Activated CD4-positive, alpha-beta T cell treated with anti-CD3 and anti-CD28 coated beads for 36 hours (primary cell): ENCODE data around the gene SCYGR1. TPM values are rescaled to one million over a fixed set of nuclear protein-coding genes. Genes with fewer than 3 reads are reported as not detected.

Experiments
- ATAC-seq: fragments of 200-7000 bp; cut with Tn5 transposase; one replicate; pipeline ENCODE4 v1.10.0; 2021; ENCODE audit warnings: mild to moderate bottlenecking, moderate library complexity
- CTCF ChIA-PET: fragments of 350-600 bp; sonication (Branson Sonifier 250); formaldehyde crosslinking; loops from one replicate; lab custom pipeline; 2021; ENCODE audit warnings: antibody characterized with exemption; lab: Charles Lee
- POLR2A ChIA-PET: fragments of 350-600 bp; sonication (Branson Sonifier 250); formaldehyde crosslinking; loops from one replicate; lab custom pipeline; 2021; ENCODE audit warnings: antibody characterized with exemption, inconsistent platforms; lab: Charles Lee
- DNase-seq: peaks from one replicate; pipeline ENCODE4 v3.0.0-alpha.2; 2020
- H3K27ac Mint-ChIP-seq: one replicate; pipeline ENCODE4 v1.8.0; 2021; ENCODE audit warnings: mixed read lengths
- H3K27me3 Mint-ChIP-seq: one replicate; pipeline ENCODE4 v1.8.0; 2021; ENCODE audit warnings: mixed read lengths
- H3K36me3 Mint-ChIP-seq: one replicate; pipeline ENCODE4 v1.8.0; 2021; ENCODE audit warnings: low read depth, mixed read lengths
- H3K4me1 Mint-ChIP-seq: one replicate; pipeline ENCODE4 v1.8.0; 2021; ENCODE audit warnings: mixed read lengths
- H3K4me3 Mint-ChIP-seq: one replicate; pipeline ENCODE4 v1.8.0; 2021; ENCODE audit warnings: mild to moderate bottlenecking, moderate library complexity, mixed read lengths
- H3K9me3 Mint-ChIP-seq: one replicate; pipeline ENCODE4 v1.8.0; 2021; ENCODE audit warnings: low read depth, mixed read lengths
- intact Hi-C, 2 experiments: fragments of 100-400 bp; cut with DNase I in 1 of 2; cut with micrococcal nuclease in 1 of 2; formaldehyde crosslinking; loops; one replicate each; pipeline versions ENCODE4 v1.14.2 to v1.15.1; 2022 to 2024; cut with DNase I, micrococcal nuclease
- total RNA-seq, 2 experiments: library from RNA; stranded (reverse); gene quantifications; one replicate each; pipeline ENCODE4 v1.2.3, GENCODE V29; 2021

Gene SCYGR1
- total RNA-seq, 2 experiments from 2014 or later: not detected

DNA sequence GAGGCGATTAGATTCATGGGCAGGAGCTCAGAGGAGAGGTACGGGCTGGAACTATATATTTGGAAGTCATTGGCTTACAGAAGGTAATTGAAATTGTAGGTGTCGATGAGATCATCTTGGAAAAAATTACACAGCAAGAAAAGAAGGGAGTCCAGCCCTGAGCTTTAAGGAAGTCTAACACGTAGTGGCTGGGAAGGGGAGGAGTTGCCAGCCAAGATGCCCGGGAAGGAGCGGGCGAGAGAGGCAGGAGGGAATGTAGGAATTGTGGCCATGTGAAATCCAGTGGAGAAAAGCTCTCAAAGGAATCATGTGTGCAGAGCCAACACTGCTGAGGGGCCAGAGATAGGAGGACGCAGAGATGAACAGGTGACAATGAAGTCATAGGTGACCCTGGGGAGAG, 25.6 kb upstream of the SCYGR1 start:
- CTCF ChIA-PET: interaction anchor here (1.0 kb wide), 1 partner anchor 38 kb away, joined by 3 read pairs; no protein-coding TSS in a partner anchor
- POLR2A ChIA-PET: no interaction called here
- Mint-ChIP-seq H3K36me3 (no peaks in the 10 kb centered on the region), H3K4me1 (peaks cover 57% of the 10 kb centered on the region), H3K9me3 (no peaks in the 10 kb centered on the region), H3K27ac (peak overlapping the region; percentile 53), H3K4me3 (no peak overlapping the region), H3K27me3 (no peaks in the 10 kb centered on the region)
- DNase-seq: no peak
- intact Hi-C loops: loop anchor here in 1 of 2 experiments (5.0 kb wide), 1 partner anchor 576 kb away; the partner anchor contains the start of gene RHBDD1
- no peak for ATAC-seq

DNA sequence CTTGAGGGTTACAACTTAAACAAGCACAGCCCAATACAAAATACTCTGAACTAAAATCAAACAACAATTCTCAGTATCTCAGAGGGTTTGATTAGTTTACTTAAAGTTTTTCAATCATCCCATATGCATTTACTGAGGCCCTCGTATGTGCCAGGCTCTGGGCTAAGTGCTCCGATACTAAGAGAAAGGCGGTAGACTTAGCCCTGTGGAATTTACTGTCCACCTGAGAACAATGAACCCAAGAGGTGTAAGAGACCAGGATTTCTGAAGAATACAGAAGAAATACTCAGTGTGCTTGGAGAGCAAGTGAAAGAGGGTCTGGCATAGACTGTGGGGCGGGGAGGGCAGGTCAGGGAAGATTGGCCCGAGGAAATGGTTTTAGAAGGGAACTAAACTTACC, 25.1 kb upstream of the SCYGR1 start:
- ChIA-PET CTCF (interaction anchor here (1.0 kb wide), 1 partner anchor 38 kb away, joined by 3 read pairs; no protein-coding TSS in a partner anchor), POLR2A (no interaction called here)
- peaks cover 61% of the 10 kb centered on the region for H3K4me1 Mint-ChIP-seq
- no peaks in the 10 kb centered on the region for H3K9me3 Mint-ChIP-seq
- H3K4me3 Mint-ChIP-seq: no peak overlapping the region
- intact Hi-C loops: loop anchor here in 1 of 2 experiments (5.0 kb wide), 1 partner anchor 576 kb away; the partner anchor contains the start of gene RHBDD1
- DNase-seq (no peak), ATAC-seq (no peak)
- H3K36me3 Mint-ChIP-seq: no peaks in the 10 kb centered on the region
- H3K27ac Mint-ChIP-seq: peak overlapping the region; percentile 53
- no peaks in the 10 kb centered on the region for H3K27me3 Mint-ChIP-seq

DNA sequence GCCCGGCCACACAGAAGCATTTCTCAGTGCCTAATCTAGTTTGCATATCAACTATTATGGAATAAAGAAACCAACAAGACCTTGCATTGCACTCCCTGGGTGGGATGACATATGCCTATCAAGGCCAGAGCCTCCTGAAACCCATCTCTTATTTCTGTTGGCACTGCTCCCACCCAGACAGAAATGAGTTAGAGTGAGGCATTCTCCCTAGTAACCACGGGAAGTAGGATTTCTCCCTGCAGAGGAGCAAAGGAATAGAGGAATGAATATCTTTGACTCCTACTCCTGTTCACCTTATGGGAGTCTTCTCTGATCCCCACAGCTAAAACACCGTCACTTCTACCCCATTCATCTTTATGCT, 24.2 kb upstream of the SCYGR1 start:
- ChIA-PET POLR2A (no interaction called here), CTCF (interaction anchor here (0.6 kb wide), 1 partner anchor 59 kb away, joined by 3 read pairs; no protein-coding TSS in a partner anchor)
- Mint-ChIP-seq H3K36me3 (no peaks in the 10 kb centered on the region), H3K9me3 (no peaks in the 10 kb centered on the region), H3K27me3 (no peaks in the 10 kb centered on the region), H3K4me1 (peaks cover 65% of the 10 kb centered on the region), H3K4me3 (peak overlapping the region; percentile 12), H3K27ac (peak overlapping the region; percentile 92)
- ATAC-seq: no peak
- no peak for DNase-seq
- intact Hi-C loops: loop anchor here (1.0 to 5.0 kb wide), 6 partner anchors 38 to 575 kb away; partner anchors contain the start of genes MFF (in 2 of the 2) and RHBDD1 (in 1 of the 2)

DNA sequence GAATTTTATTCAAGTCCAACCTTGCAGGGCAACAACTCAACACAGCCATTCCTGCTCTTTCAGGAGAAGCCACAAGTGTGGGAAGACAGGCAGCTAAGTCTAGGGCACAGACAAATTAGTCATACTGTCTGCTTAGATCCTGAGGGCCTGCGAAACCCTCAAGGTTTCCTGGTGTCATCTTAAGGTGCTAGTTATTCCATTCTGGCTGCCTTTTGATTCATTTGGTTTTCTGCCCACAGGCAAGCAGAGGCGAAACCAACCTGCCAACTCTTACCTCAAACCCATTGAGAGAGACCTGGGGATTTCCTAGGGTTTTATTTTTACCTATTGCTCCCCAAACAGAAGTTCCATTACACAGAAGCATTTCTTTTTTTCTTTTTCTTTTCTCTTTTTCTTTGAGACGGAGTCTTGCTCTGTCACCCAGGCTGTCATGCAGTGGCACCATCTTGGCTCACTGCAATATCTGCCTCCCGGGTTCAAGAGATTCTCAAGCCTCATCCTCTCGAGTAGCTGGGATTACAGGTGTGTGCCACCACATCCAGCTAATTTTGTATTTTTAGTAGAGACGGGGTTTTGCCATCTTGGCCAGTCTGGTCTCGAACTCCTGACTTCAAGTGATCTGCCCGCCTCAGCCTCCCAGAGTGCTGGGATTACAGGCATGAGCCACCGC, 23.7 kb upstream of the SCYGR1 start:
- Mint-ChIP-seq H3K36me3 (no peaks in the 10 kb centered on the region), H3K9me3 (no peaks in the 10 kb centered on the region), H3K4me3 (peak overlapping the region; percentile 12), H3K27ac (peak overlapping the region; percentile 92), H3K27me3 (no peaks in the 10 kb centered on the region), H3K4me1 (peaks cover 66% of the 10 kb centered on the region)
- POLR2A ChIA-PET: interaction anchor here (1.3 kb wide), 2 partner anchors 37 to 53 kb away, joined by 4 read pairs; no protein-coding TSS in a partner anchor
- DNase-seq (peak; percentile 80), ATAC-seq (peak; percentile 87)
- CTCF ChIA-PET: interaction anchor here (1.1 to 1.4 kb wide), 4 partner anchors 52 to 64 kb away, joined by 3 to 6 read pairs (median 4); no protein-coding TSS in a partner anchor
- intact Hi-C loops: loop anchor here (1.0 to 5.0 kb wide), 6 partner anchors 37 to 574 kb away; partner anchors contain the start of genes MFF (in 2 of the 2) and RHBDD1 (in 1 of the 2)

DNA sequence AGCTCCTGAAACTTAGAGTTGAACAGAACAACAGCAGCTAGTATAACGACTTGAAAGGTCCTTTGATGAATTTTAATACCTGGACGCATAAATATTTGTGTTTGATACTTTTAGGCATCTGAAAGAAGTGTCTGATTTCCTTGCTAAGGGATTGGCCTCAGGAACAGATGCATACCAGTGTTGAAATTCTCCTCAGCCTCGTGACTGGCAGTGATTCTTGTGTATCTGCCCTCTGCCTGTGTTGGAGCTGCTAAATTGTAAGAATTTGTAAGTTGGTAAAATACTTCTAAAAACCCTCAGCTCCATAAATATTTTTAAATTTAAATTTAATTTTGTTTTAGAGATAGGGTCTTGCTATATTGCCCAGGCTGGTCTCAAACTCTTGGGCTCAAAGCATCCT, 22.4 kb upstream of the SCYGR1 start:
- DNase-seq: no peak
- POLR2A ChIA-PET: interaction anchor here (1.2 to 1.3 kb wide), 2 partner anchors 54 kb away, joined by 4 read pairs; no protein-coding TSS in a partner anchor
- H3K4me1 Mint-ChIP-seq: peaks cover 68% of the 10 kb centered on the region
- H3K9me3 Mint-ChIP-seq: no peaks in the 10 kb centered on the region
- ATAC-seq: no peak
- H3K36me3 Mint-ChIP-seq: no peaks in the 10 kb centered on the region
- H3K4me3 Mint-ChIP-seq: no peak overlapping the region
- CTCF ChIA-PET: interaction anchor here (0.5 to 1.4 kb wide), 7 partner anchors 16 to 452 kb away, joined by 3 to 6 read pairs (median 3); no protein-coding TSS in a partner anchor
- peak overlapping the region; percentile 2 for H3K27ac Mint-ChIP-seq
- intact Hi-C loops: loop anchor here (2.0 to 5.0 kb wide), 2 partner anchors 85 to 573 kb away; partner anchors contain the start of genes MFF (in 1 of the 2) and RHBDD1 (in 1 of the 2)
- no peaks in the 10 kb centered on the region for H3K27me3 Mint-ChIP-seq

DNA sequence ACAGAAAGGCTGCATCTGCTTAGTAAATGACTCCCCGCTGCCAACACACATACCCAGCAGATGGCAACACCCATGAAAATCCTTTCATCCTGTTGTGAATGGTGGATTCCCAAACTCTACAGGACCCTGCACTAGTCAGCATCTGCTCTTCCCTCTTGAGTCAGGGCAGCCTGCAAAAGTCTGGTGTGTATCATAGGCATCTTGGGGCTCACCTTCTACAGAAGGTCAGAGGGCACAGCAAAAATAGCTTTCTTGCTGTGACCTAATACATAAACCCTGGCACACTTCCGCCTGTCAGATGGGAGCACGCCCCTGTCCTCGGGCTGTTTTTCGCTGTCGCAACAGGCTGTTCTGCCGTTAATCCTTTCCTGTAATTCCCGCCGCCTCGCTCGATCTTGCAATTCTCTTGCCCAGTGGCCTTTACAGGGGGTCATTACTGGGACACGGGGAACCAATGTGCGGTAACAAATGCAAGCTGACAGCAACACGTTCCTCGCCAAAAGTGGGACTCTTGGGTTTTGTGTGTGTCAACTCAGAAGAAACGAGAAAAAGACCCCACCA, 19.9 kb upstream of the SCYGR1 start:
- Mint-ChIP-seq H3K4me3 (no peak overlapping the region), H3K36me3 (no peaks in the 10 kb centered on the region), H3K27ac (peak overlapping the region; percentile 69), H3K9me3 (no peaks in the 10 kb centered on the region), H3K4me1 (peaks cover 61% of the 10 kb centered on the region), H3K27me3 (no peaks in the 10 kb centered on the region)
- no peak for DNase-seq
- POLR2A ChIA-PET: no interaction called here
- intact Hi-C loops: loop anchor here (2.0 to 10.0 kb wide), 5 partner anchors 65 to 250 kb away; partner anchors contain the start of gene AGFG1 (in 1 of the 2)
- CTCF ChIA-PET: interaction anchor here (0.7 to 1.9 kb wide), 3 partner anchors 22 to 66 kb away, joined by 3 to 5 read pairs (median 4); no protein-coding TSS in a partner anchor
- ATAC-seq: no peak

DNA sequence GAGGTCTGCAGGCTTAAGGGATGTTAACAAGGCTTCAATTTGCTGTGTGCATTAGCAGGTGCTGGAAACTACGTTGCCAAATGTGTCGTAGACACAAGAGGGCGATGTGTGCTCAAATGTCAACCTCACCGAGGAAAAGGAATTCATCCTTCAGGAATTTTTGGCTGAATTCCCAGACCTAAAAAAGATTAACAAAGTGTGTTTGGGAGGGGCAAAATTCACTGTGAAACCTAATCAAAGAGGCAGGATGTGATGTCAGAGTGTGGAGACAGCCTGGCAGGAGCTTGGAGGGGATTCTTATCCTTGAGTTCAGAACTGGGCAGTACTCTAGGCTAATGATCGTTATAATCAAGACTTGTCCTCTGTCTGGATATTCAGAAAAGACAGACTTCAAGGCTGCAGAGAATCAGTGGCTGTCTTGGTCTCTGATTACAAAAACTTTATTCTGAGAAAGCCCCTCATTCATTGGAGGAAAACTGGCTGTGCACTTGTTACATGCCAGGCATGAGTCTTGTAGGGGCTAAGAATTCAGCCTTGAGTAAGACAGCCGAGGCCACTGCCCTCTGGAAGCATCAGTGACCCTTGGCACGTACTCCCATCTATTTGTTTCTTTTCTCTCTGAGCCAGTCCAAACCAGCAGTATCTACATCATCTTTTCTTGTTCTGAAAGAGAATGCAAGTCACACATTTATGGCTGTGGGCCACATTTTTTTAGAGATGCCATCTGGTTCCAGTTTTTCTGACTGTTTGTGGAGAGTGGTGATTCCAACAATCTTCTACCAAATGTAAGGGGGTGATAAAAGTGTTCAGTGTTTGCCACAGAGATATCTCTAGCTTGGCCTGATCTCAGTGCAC, 18.7 kb upstream of the SCYGR1 start:
- POLR2A ChIA-PET: no interaction called here
- H3K9me3 Mint-ChIP-seq: no peaks in the 10 kb centered on the region
- no peaks in the 10 kb centered on the region for H3K27me3 Mint-ChIP-seq
- peak overlapping the region; percentile 14 for H3K27ac Mint-ChIP-seq
- peaks cover 52% of the 10 kb centered on the region for H3K4me1 Mint-ChIP-seq
- no peaks in the 10 kb centered on the region for H3K36me3 Mint-ChIP-seq
- DNase-seq (peak; percentile 43), ATAC-seq (no peak)
- no peak overlapping the region for H3K4me3 Mint-ChIP-seq
- intact Hi-C loops: loop anchor here (1.0 to 10.0 kb wide), 6 partner anchors 66 to 360 kb away; partner anchors contain the start of gene AGFG1 (in 1 of the 2)
- CTCF ChIA-PET: interaction anchor here (0.7 to 2.1 kb wide), 18 partner anchors 12 to 1269 kb away, joined by 3 to 9 read pairs (median 4); no protein-coding TSS in a partner anchor

DNA sequence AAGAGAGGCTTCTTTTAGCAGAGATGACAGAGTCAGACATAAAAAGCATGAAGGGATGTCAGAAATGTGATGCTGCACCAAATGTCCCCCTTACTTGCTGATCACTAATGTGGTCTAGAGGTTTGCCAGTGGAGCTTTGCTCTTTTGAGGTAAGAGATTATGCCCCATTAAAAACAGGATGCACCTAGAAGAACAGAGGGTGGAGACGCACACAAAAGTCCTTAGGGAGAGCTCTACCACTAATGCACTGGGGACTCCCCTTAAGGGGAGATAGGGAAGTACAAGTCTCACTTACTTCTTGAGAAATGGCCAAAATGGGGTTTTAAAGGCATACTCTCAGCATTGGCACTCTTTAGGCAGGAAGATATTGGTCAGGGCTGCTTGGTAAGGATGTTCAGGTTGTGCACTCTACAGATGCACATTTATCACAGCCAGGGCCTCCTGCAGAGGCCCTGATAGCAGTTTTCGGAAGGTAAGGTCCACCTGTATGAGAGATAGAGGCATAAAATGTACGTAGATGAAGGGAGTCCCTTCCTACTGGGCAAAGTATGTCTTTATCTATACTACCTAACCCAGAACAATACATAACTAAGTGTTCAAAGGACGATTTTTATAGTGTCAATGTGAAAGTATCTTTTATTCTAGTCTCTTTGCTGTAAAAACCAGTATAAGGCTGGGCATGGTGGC, 17.0 kb upstream of the SCYGR1 start:
- peaks cover 39% of the 10 kb centered on the region for H3K4me1 Mint-ChIP-seq
- no peak for ATAC-seq
- H3K4me3 Mint-ChIP-seq: no peak overlapping the region
- H3K36me3 Mint-ChIP-seq: no peaks in the 10 kb centered on the region
- ChIA-PET CTCF (interaction anchor here (0.7 to 2.1 kb wide), 8 partner anchors 11 to 361 kb away, joined by 3 to 9 read pairs (median 4); no protein-coding TSS in a partner anchor), POLR2A (interaction anchor here (0.6 kb wide), 1 partner anchor 31 kb away, joined by 4 read pairs; no protein-coding TSS in a partner anchor)
- no peaks in the 10 kb centered on the region for H3K9me3 Mint-ChIP-seq
- H3K27ac Mint-ChIP-seq: no peak overlapping the region
- peaks cover 3% of the 10 kb centered on the region for H3K27me3 Mint-ChIP-seq
- intact Hi-C loops: loop anchor here (5.0 to 10.0 kb wide), 4 partner anchors 160 to 253 kb away; no protein-coding TSS in a partner anchor
- no peak for DNase-seq

DNA sequence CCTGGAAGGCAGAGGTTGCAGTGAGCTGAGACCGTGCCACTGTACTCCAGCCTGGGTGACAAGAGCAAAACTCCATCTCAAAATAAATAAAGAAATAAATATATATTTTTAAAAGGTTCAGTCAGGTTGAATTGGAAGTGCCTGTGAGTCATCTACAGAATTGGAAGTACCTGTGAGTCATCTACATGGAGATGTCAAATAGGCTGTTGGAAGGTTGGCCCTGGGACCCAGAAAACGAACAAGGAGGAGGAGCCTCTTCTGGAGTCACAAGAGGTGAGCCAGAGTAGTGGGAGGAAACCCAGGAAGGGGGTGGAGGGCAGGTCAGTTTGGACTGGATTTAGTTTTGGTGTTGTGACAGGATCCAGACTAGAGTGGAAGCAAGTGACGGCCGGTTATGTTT, 15.2 kb upstream of the SCYGR1 start:
- POLR2A ChIA-PET: no interaction called here
- ATAC-seq: peak; percentile 47
- intact Hi-C loops: loop anchor here in 1 of 2 experiments (10.0 kb wide), 2 partner anchors 162 to 252 kb away; no protein-coding TSS in a partner anchor

DNA sequence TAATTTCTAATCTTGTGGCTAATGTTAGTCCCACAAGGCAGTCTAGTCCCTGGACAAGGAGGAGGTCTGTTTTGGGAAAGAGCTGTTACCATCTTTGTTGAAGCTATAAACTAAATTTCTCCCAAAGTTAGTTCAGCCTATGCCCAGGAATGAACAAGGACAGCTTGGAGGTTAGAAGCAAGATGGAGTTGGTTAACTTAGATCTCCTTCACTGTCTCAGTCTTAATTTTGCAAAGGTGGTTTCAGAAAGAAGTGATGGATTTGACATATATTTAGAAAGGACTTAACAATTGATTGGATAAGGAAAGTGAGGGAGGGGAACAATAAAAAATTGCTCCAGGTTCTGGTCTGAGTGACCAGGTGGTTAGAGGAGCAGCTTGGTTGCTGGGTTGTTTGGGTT, 14.6 kb upstream of the SCYGR1 start:
- Mint-ChIP-seq H3K9me3 (no peaks in the 10 kb centered on the region), H3K27ac (peak overlapping the region; percentile 29), H3K36me3 (no peaks in the 10 kb centered on the region), H3K27me3 (peaks cover 3% of the 10 kb centered on the region), H3K4me3 (no peak overlapping the region), H3K4me1 (peaks cover 37% of the 10 kb centered on the region)
- no peak for ATAC-seq
- intact Hi-C loops: loop anchor here in 1 of 2 experiments (10.0 kb wide), 2 partner anchors 162 to 252 kb away; no protein-coding TSS in a partner anchor
- no peak for DNase-seq
- ChIA-PET POLR2A (interaction anchor here (0.6 kb wide), 1 partner anchor 11 kb away, joined by 6 read pairs; no protein-coding TSS in a partner anchor), CTCF (interaction anchor here (1.1 kb wide), 1 partner anchor 23 kb away, joined by 3 read pairs; the partner anchor contains the start of gene TM4SF20)

More for the DNA sequence above, 15.2 kb upstream of the SCYGR1 start:
- Mint-ChIP-seq H3K36me3 (no peaks in the 10 kb centered on the region), H3K27me3 (peaks cover 3% of the 10 kb centered on the region), H3K9me3 (no peaks in the 10 kb centered on the region), H3K4me1 (peaks cover 36% of the 10 kb centered on the region), H3K4me3 (no peak overlapping the region), H3K27ac (peak overlapping the region; percentile 27)
- CTCF ChIA-PET: no interaction called here
- DNase-seq: peak; percentile 29
